Endothelial cell (in vitro differentiated cells): ENCODE results near the gene COTL1. TPM values are rescaled to one million over a fixed set of nuclear protein-coding genes. Genes with fewer than 3 reads are reported as not detected.
"Not testable (repeated sequence)": the region's sequence is repeated elsewhere in the genome, so short reads cannot be mapped to it uniquely, and the experiment has no call there.

Source experiments
- DNase-seq: peaks from one replicate; pipeline ENCODE4 v3.0.0; 2021; ENCODE audit warnings: low spot score
- H3K27ac Mint-ChIP-seq: one replicate; pipeline ENCODE4 v1.8.0; 2021; ENCODE audit warnings: mixed read lengths, inconsistent platforms; ENCODE audit not compliant: unreplicated experiment
- H3K27me3 Mint-ChIP-seq: one replicate; pipeline ENCODE4 v1.8.0; 2021; ENCODE audit warnings: mild to moderate bottlenecking, moderate library complexity, mixed read lengths, inconsistent platforms; ENCODE audit not compliant: unreplicated experiment
- H3K36me3 Mint-ChIP-seq: one replicate; pipeline ENCODE4 v1.8.0; 2021; ENCODE audit warnings: mild to moderate bottlenecking, low read depth, mixed read lengths, inconsistent platforms; ENCODE audit not compliant: unreplicated experiment
- H3K4me1 Mint-ChIP-seq: one replicate; pipeline ENCODE4 v1.8.0; 2021; ENCODE audit warnings: mild to moderate bottlenecking, mixed read lengths, inconsistent platforms; ENCODE audit not compliant: unreplicated experiment
- H3K4me3 Mint-ChIP-seq: one replicate; pipeline ENCODE4 v1.8.0; 2021; ENCODE audit warnings: mild to moderate bottlenecking, mixed read lengths, inconsistent platforms; ENCODE audit not compliant: unreplicated experiment
- H3K9me3 Mint-ChIP-seq: one replicate; pipeline ENCODE4 v1.8.0; 2021; ENCODE audit warnings: mixed read lengths, inconsistent platforms; ENCODE audit not compliant: unreplicated experiment
- total RNA-seq: library from RNA; stranded (reverse); fragmentation: NEBNext Ultra II Directional; extraction: Animal tissue kit (Norgen Biotek cat#: 25700); gene quantifications from one replicate; pipeline ENCODE4 v1.2.1, GENCODE V29; 2021; ENCODE audit not compliant: unreplicated experiment
- TF ChIP-seq, protein P1 (sequence below): fragments of 200-600 bp; sonication (generic); IDR thresholded peaks from one replicate; pipeline ENCODE4 v1.5.0; 2021; ENCODE audit warnings: antibody characterized with exemption; ENCODE audit not compliant: unreplicated experiment

COTL1 gene
- total RNA-seq, 1 donor from 2014 or later: 87.3 TPM

DNA sequence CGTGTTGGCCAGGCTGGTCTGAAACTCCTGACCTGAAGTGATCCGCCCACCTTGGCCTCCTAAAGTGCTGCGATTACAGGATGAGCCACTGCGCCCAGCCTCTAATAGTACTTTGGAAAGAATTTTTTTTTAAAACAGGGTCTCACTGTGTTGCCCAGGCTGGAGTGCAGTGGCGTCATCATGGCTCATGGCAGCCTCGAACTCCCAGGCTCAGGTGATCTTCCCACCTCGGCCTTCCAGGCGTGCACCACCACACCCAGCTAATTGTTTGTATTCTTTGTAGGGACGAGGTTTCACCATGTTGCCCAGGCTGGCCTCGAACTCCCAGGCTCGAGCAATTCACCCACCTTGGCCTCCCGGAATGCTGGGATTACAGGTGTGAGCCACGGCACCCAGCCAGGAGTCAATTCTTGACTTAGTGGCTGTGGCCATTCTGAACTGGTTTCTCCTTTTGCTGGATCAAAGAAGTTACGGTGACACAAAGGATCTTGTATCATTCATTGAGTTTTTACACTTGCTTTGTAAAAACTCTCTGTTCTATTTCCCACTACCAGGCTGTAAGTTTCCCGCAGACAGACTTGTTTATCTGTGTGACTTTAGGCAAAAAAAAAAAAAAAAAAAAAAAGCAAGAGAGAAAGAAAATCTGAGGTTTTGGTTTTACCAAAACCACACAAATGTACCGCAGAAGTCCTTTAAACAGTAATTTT, 12.7 kb upstream of the COTL1 start:
- no peak overlapping the region for H3K4me3 Mint-ChIP-seq
- H3K27me3 Mint-ChIP-seq: peaks cover 2% of the 10 kb centered on the region
- H3K9me3 Mint-ChIP-seq: no peaks in the 10 kb centered on the region
- H3K4me1 Mint-ChIP-seq: no peaks in the 10 kb centered on the region
- no peak overlapping the region for H3K27ac Mint-ChIP-seq
- no peaks in the 10 kb centered on the region for H3K36me3 Mint-ChIP-seq
- TF ChIP-seq, protein P1, sequence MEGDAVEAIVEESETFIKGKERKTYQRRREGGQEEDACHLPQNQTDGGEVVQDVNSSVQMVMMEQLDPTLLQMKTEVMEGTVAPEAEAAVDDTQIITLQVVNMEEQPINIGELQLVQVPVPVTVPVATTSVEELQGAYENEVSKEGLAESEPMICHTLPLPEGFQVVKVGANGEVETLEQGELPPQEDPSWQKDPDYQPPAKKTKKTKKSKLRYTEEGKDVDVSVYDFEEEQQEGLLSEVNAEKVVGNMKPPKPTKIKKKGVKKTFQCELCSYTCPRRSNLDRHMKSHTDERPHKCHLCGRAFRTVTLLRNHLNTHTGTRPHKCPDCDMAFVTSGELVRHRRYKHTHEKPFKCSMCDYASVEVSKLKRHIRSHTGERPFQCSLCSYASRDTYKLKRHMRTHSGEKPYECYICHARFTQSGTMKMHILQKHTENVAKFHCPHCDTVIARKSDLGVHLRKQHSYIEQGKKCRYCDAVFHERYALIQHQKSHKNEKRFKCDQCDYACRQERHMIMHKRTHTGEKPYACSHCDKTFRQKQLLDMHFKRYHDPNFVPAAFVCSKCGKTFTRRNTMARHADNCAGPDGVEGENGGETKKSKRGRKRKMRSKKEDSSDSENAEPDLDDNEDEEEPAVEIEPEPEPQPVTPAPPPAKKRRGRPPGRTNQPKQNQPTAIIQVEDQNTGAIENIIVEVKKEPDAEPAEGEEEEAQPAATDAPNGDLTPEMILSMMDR: no peak
- no peak for DNase-seq

- TF ChIP-seq, protein P1: no peak
- H3K36me3 Mint-ChIP-seq: no peaks in the 10 kb centered on the region
Measured at GRCh38 chr16:84630009-84630408, 12.1 kb upstream of the COTL1 start.

DNA sequence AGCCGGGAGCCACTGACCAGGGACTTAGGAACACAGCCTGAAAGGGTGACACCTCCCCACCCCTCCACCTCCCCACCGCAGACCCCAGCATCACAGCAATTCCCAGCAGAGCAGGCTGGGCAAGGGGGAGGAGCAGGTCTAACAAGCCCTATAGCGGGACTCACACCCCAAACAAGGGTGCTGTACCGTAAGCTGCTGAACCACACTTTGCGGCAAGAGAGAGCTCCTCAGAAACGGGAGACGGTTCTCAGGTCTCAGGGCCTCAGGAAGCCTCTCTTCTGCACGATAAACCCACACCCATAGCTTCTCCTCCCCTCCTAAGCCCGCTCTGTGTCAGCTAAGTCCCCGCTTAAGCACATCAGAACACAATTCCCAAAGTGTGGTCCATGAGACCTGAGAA, 11.7 kb upstream of the COTL1 start:
- Mint-ChIP-seq H3K27me3 (peaks cover 4% of the 10 kb centered on the region), H3K4me1 (no peaks in the 10 kb centered on the region), H3K27ac (no peak overlapping the region), H3K4me3 (no peak overlapping the region), H3K36me3 (no peaks in the 10 kb centered on the region), H3K9me3 (no peaks in the 10 kb centered on the region)
- no peak for DNase-seq
- TF ChIP-seq, protein P1: no peak

More at GRCh38 chr16:84630009-84630408, 12.1 kb upstream of the COTL1 start:
- Mint-ChIP-seq H3K4me3 (no peak overlapping the region), H3K27me3 (peaks cover 2% of the 10 kb centered on the region), H3K9me3 (no peaks in the 10 kb centered on the region), H3K27ac (no peak overlapping the region), H3K4me1 (no peaks in the 10 kb centered on the region)
- no peak for DNase-seq

DNA sequence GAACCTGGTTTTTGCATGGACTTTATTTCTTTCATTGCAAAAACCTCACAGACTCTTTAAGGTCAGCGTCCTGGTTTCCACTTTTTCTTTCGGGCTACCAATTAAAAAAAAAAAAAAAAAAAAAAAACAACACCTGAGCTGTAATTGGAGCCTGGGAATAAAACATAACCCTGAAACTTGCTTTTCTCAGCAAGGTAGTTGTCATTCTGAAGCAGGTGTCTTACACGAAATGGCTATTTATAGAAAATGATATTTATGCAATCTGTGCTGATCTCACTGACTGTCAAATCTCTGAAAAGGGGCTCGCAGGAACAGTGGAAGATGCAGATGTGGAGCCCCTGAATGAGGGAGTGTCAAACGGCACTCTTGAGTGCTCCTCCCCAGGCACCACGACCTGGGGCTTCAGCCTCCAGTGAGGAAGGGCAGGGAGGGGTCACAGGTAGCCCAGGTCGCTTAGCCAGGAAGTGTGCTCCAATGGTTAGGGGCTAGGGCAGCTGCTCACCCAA, 10.4 kb upstream of the COTL1 start:
- H3K9me3 Mint-ChIP-seq: no peaks in the 10 kb centered on the region

GRCh38 chr16:84625556-84625955, 7.7 kb upstream of the COTL1 start:
- Mint-ChIP-seq H3K4me3 (no peak overlapping the region), H3K27ac (no peak overlapping the region), H3K36me3 (no peaks in the 10 kb centered on the region), H3K27me3 (peaks cover 8% of the 10 kb centered on the region), H3K9me3 (no peaks in the 10 kb centered on the region), H3K4me1 (no peaks in the 10 kb centered on the region)
- TF ChIP-seq, protein P1: no peak
- DNase-seq: no peak

More for the DNA sequence above, 10.4 kb upstream of the COTL1 start:
- Mint-ChIP-seq H3K4me3 (no peak overlapping the region), H3K36me3 (no peaks in the 10 kb centered on the region), H3K27ac (no peak overlapping the region), H3K27me3 (peaks cover 8% of the 10 kb centered on the region), H3K4me1 (no peaks in the 10 kb centered on the region)
- no peak for DNase-seq
- TF ChIP-seq, protein P1: no peak

DNA sequence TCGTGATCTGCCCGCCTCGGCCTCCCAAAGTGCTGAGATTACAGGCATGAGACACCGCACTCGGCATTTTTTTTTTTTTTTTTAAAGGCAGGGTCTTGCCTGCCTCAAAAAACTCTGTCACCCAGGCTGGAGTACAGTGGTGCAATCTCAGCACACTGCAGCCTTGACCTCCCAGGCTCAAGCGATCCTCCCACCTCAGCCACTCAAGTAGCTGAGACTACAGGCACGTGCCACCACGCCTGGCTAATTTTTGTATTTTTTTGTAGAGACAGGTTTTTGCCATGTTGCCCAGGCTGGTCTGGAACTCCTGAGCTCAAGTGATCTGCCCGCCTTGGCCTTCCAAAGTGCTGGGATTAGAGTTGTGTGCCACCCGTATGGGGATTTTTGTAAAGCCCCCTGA, 3.0 kb upstream of the COTL1 start:
- not testable (repeated sequence) for H3K27ac Mint-ChIP-seq, H3K36me3 Mint-ChIP-seq, H3K4me1 Mint-ChIP-seq, H3K9me3 Mint-ChIP-seq, DNase-seq
- peaks cover 14% of the 10 kb centered on the region for H3K27me3 Mint-ChIP-seq
- H3K4me3 Mint-ChIP-seq: peak overlapping the region; percentile 15
